OCI-LY7 (cell line): ENCODE data around the gene VENTX. TPM values are rescaled to one million over a fixed set of nuclear protein-coding genes. Genes with fewer than 3 reads are reported as not detected.

Source experiments
- BruUV-seq: library from RNA; stranded (reverse); fragments of 400-500 nt; replicated peaks from 2 replicates; lab custom pipeline; 2021; lab: Mats Ljungman, UMichigan
- CTCF ChIA-PET: fragments of 300-600 bp; sonication (Branson Sonifier 250); formaldehyde crosslinking; loops from one replicate; lab custom pipeline; 2022; ENCODE audit warnings: antibody characterized with exemption; ENCODE audit not compliant: unreplicated experiment; lab: Charles Lee
- POLR2A ChIA-PET: fragments of 300-600 bp; sonication (Branson Sonifier 250); formaldehyde crosslinking; loops from one replicate; lab custom pipeline; 2022; ENCODE audit warnings: antibody characterized with exemption; lab: Charles Lee
- DNase-seq: peaks from one replicate; pipeline ENCODE4 v3.0.0-alpha.2; 2015; ENCODE audit warnings: low spot score
- H2AFZ ChIP-seq: fragments of 200-600 bp; sonication (generic), shearing (Covaris generic); 2 replicates; pipeline ENCODE4 v1.6.1; 2014; ENCODE audit warnings: mild to moderate bottlenecking, antibody characterized with exemption, low read length, moderate library complexity
- H3K27ac ChIP-seq: fragments of 200-600 bp; sonication (generic); 2 replicates; pipeline ENCODE4 v1.5.1; 2014; ENCODE audit warnings: mixed run types, low read depth, mild to moderate bottlenecking, moderate library complexity, low read length, inconsistent platforms; ENCODE audit not compliant: poor library complexity, severe bottlenecking
- H3K36me3 ChIP-seq: fragments of 200-600 bp; sonication (generic); 2 replicates; pipeline ENCODE4 v1.6.1; 2014; ENCODE audit warnings: mild to moderate bottlenecking, antibody characterized with exemption, low read length, moderate library complexity, mixed read lengths; ENCODE audit not compliant: insufficient read depth
- H3K4me1 ChIP-seq: fragments of 200-600 bp; sonication (generic); 2 replicates; pipeline ENCODE4 v1.5.1; 2014; ENCODE audit warnings: mild to moderate bottlenecking, low read length; ENCODE audit not compliant: insufficient read depth, poor library complexity, severe bottlenecking
- H3K4me2 ChIP-seq: fragments of 200-600 bp; sonication (generic); 2 replicates; pipeline ENCODE4 v1.6.1; 2014; ENCODE audit warnings: mild to moderate bottlenecking, low read length
- H3K4me3 ChIP-seq: fragments of 200-600 bp; sonication (generic); 2 replicates; pipeline ENCODE4 v1.5.1; 2014; ENCODE audit warnings: mild to moderate bottlenecking, low read depth, low read length; ENCODE audit not compliant: poor library complexity, severe bottlenecking
- H3K79me2 ChIP-seq: fragments of 200-600 bp; sonication (generic); 2 replicates; pipeline ENCODE4 v1.6.1; 2016; ENCODE audit warnings: low read depth, mild to moderate bottlenecking, low read length, moderate library complexity, mixed read lengths; ENCODE audit not compliant: insufficient read depth
- H3K9me2 ChIP-seq: fragments of 200-600 bp; sonication (generic); 2 replicates; pipeline ENCODE4 v1.6.1; 2016; ENCODE audit warnings: mild to moderate bottlenecking, low read length, mixed read lengths; ENCODE audit not compliant: insufficient read depth
- H3K9me3 ChIP-seq: fragments of 200-600 bp; sonication (generic); 2 replicates; pipeline ENCODE4 v1.6.1; 2014; ENCODE audit warnings: mild to moderate bottlenecking, mixed run types, low read length, mixed read lengths
- H4K20me1 ChIP-seq: fragments of 200-600 bp; sonication (generic); 2 replicates; pipeline ENCODE4 v1.6.1; 2014; ENCODE audit warnings: mild to moderate bottlenecking, antibody characterized with exemption, low read length, moderate library complexity, mixed read lengths; ENCODE audit not compliant: insufficient read depth
- CTCF ChIP-seq: fragments of 200-600 bp; sonication (generic); conservative IDR thresholded peaks from 2 replicates; pipeline ENCODE4 v1.5.1; 2014; ENCODE audit warnings: mild to moderate bottlenecking, antibody characterized with exemption, low read length, moderate library complexity, mixed read lengths
- EZH2phosphoT487 ChIP-seq: fragments of 200-600 bp; sonication (generic); IDR thresholded peaks from 2 replicates; pipeline ENCODE4 v1.6.1; 2018; ENCODE audit warnings: low read depth, borderline replicate concordance, mild to moderate bottlenecking, mixed run types, antibody characterized with exemption, low read length, moderate library complexity, mixed read lengths
- intact Hi-C: fragments of 100-400 bp; cut with micrococcal nuclease; formaldehyde crosslinking; loops from one replicate; pipeline ENCODE4 v1.10.0; 2022; ENCODE audit not compliant: unreplicated experiment
- total RNA-seq, 2 experiments: library from RNA; depleted of rRNA in 1 of 2; stranded (reverse); fragments of >200 nt in 1 of 2; shearing (Covaris generic) in 1 of 2; gene quantifications; 2 replicates each; pipeline ENCODE4 v1.2.3, GENCODE V29; 2014 to 2022

Gene VENTX
- total RNA-seq, 2 experiments from 2014 or later, result not detected

- Histone ChIP-seq H3K79me2 (no peaks in the 10 kb centered on the region), H3K36me3 (no peaks in the 10 kb centered on the region), H4K20me1 (no peaks in the 10 kb centered on the region), H2AFZ (no peak overlapping the region), H3K4me1 (no peaks in the 10 kb centered on the region), H3K9me3 (no peaks in the 10 kb centered on the region), H3K9me2 (no peaks in the 10 kb centered on the region), H3K4me3 (no peak overlapping the region), H3K27ac (no peak overlapping the region), H3K4me2 (no peak overlapping the region)
- intact Hi-C loops, result no loop called here
- ChIA-PET POLR2A (no interaction called here), CTCF (no interaction called here)
- no TSS peak for BruUV-seq
- TF ChIP-seq EZH2phosphoT487, result no peak
- TF ChIP-seq CTCF, result no peak
- no peak for DNase-seq
Observed at GRCh38 chr10:133208466-133208865, 29.2 kb upstream of the VENTX start.

GRCh38 chr10:133209117-133209516, 28.5 kb upstream of the VENTX start:
- H3K9me2 ChIP-seq, result no peaks in the 10 kb centered on the region
- no TSS peak for BruUV-seq
- H3K9me3 ChIP-seq, result no peaks in the 10 kb centered on the region
- intact Hi-C loops, result no loop called here
- no peak overlapping the region for H3K27ac ChIP-seq
- no peaks in the 10 kb centered on the region for H4K20me1 ChIP-seq
- H3K4me2 ChIP-seq, result no peak overlapping the region
- ChIA-PET POLR2A (no interaction called here), CTCF (no interaction called here)
- H3K79me2 ChIP-seq, result no peaks in the 10 kb centered on the region
- no peak overlapping the region for H2AFZ ChIP-seq
- H3K36me3 ChIP-seq, result no peaks in the 10 kb centered on the region
- DNase-seq, result no peak
- no peak for TF ChIP-seq CTCF
- TF ChIP-seq EZH2phosphoT487, result no peak
- H3K4me3 ChIP-seq, result no peak overlapping the region
- H3K4me1 ChIP-seq, result no peaks in the 10 kb centered on the region

- no peak overlapping the region for H3K4me3 ChIP-seq
- no peak for DNase-seq
Observed at GRCh38 chr10:133209641-133210040, 28.0 kb upstream of the VENTX start.

More at GRCh38 chr10:133209641-133210040, 28.0 kb upstream of the VENTX start:
- H3K4me1 ChIP-seq, result no peaks in the 10 kb centered on the region
- no peak for TF ChIP-seq EZH2phosphoT487
- TF ChIP-seq CTCF, result no peak
- H3K9me2 ChIP-seq, result no peaks in the 10 kb centered on the region
- H4K20me1 ChIP-seq, result no peaks in the 10 kb centered on the region
- POLR2A ChIA-PET, result no interaction called here
- no peak overlapping the region for H2AFZ ChIP-seq
- H3K4me2 ChIP-seq, result no peak overlapping the region
- CTCF ChIA-PET, result no interaction called here
- no peaks in the 10 kb centered on the region for H3K36me3 ChIP-seq
- no TSS peak for BruUV-seq
- intact Hi-C loops, result no loop called here
- no peaks in the 10 kb centered on the region for H3K9me3 ChIP-seq
- H3K27ac ChIP-seq, result no peak overlapping the region
- no peaks in the 10 kb centered on the region for H3K79me2 ChIP-seq
